ENCODE measurements around the gene MATCAP1. TPM values are rescaled to one million over a fixed set of nuclear protein-coding genes. Genes with fewer than 3 reads are reported as not detected.

The MATCAP1 gene
- polyA plus RNA-seq, 1 experiment: 13.1 TPM

GRCh38 chr16:67198238-67198734 is 14.5 kb upstream of the MATCAP1 start:
- Histone ChIP-seq H3K4me3 (ENCODE audit: low read depth, low read length) (no peak overlapping the region), H3K36me3 (ENCODE audit: control insufficient read depth, insufficient read depth, low read length) (peaks cover 40% of the 10 kb centered on the region), H3K27me3 (ENCODE audit: control insufficient read depth, insufficient read depth, low read length) (no peaks in the 10 kb centered on the region)
- DNase-seq (ENCODE audit: low read depth): no peak
- peak; percentile 71 for TF ChIP-seq CTCF (IDR thresholded peaks at IDR 0.05; ENCODE audit: insufficient read depth, low read depth, low read length)
- CTCF ChIA-PET: interaction anchor here (0.8 to 2.9 kb wide), 14 partner anchors 10 to 244 kb away, joined by 3 to 10 read pairs (median 4); partner anchors contain the start of gene FHOD1
- POLR2A ChIA-PET: no interaction called here

GRCh38 chr16:67197704-67198103 is 13.9 kb upstream of the MATCAP1 start:
- Histone ChIP-seq H3K4me3 (ENCODE audit: low read depth, low read length) (no peak overlapping the region), H3K27me3 (ENCODE audit: control insufficient read depth, insufficient read depth, low read length) (no peaks in the 10 kb centered on the region), H3K36me3 (ENCODE audit: control insufficient read depth, insufficient read depth, low read length) (peaks cover 37% of the 10 kb centered on the region)
- ChIA-PET POLR2A (no interaction called here), CTCF (interaction anchor here (0.8 to 2.9 kb wide), 11 partner anchors 10 to 244 kb away, joined by 3 to 10 read pairs (median 4); partner anchors contain the start of gene FHOD1)
- no peak for TF ChIP-seq CTCF (IDR thresholded peaks at IDR 0.05; ENCODE audit: insufficient read depth, low read depth, low read length)
- DNase-seq (ENCODE audit: low read depth): no peak

GRCh38 chr16:67196881-67197280 is 13.1 kb upstream of the MATCAP1 start:
- no peak overlapping the region for H3K4me3 ChIP-seq (ENCODE audit: low read depth, low read length)
- no peak for TF ChIP-seq CTCF (IDR thresholded peaks at IDR 0.05; ENCODE audit: insufficient read depth, low read depth, low read length)
- no peak for DNase-seq (ENCODE audit: low read depth)
- CTCF ChIA-PET: interaction anchor here (1.4 to 2.9 kb wide), 3 partner anchors 9 to 243 kb away, joined by 5 to 9 read pairs (median 7); no protein-coding TSS in a partner anchor
- H3K36me3 ChIP-seq (ENCODE audit: control insufficient read depth, insufficient read depth, low read length): peaks cover 36% of the 10 kb centered on the region
- no peaks in the 10 kb centered on the region for H3K27me3 ChIP-seq (ENCODE audit: control insufficient read depth, insufficient read depth, low read length)
- POLR2A ChIA-PET: no interaction called here

- DNase-seq (ENCODE audit: low read depth): no peak
- POLR2A ChIA-PET: interaction anchor here (0.7 kb wide), 1 partner anchor 1065 kb away, joined by 3 read pairs; no protein-coding TSS in a partner anchor
- H3K36me3 ChIP-seq (ENCODE audit: control insufficient read depth, insufficient read depth, low read length): peaks cover 33% of the 10 kb centered on the region
Measured at GRCh38 chr16:67195676-67196075, 11.9 kb upstream of the MATCAP1 start.

GRCh38 chr16:67194260-67194659 is 10.5 kb upstream of the MATCAP1 start:
- H3K4me3 ChIP-seq (ENCODE audit: low read depth, low read length): no peak overlapping the region

More at GRCh38 chr16:67195676-67196075, 11.9 kb upstream of the MATCAP1 start:
- TF ChIP-seq CTCF (IDR thresholded peaks at IDR 0.05; ENCODE audit: insufficient read depth, low read depth, low read length): no peak
- CTCF ChIA-PET: interaction anchor here (1.0 kb wide), 1 partner anchor 10 kb away, joined by 3 read pairs; no protein-coding TSS in a partner anchor
- H3K4me3 ChIP-seq (ENCODE audit: low read depth, low read length): no peak overlapping the region
- no peaks in the 10 kb centered on the region for H3K27me3 ChIP-seq (ENCODE audit: control insufficient read depth, insufficient read depth, low read length)

More at GRCh38 chr16:67194260-67194659, 10.5 kb upstream of the MATCAP1 start:
- no peak for TF ChIP-seq CTCF (IDR thresholded peaks at IDR 0.05; ENCODE audit: insufficient read depth, low read depth, low read length)
- peaks cover 31% of the 10 kb centered on the region for H3K36me3 ChIP-seq (ENCODE audit: control insufficient read depth, insufficient read depth, low read length)
- CTCF ChIA-PET: interaction anchor here (1.5 kb wide), 1 partner anchor 33 kb away, joined by 4 read pairs; no protein-coding TSS in a partner anchor
- DNase-seq (ENCODE audit: low read depth): no peak
- H3K27me3 ChIP-seq (ENCODE audit: control insufficient read depth, insufficient read depth, low read length): no peaks in the 10 kb centered on the region
- POLR2A ChIA-PET: no interaction called here

All from BJ (cell line).